ENCODE results near the gene WFDC10A. TPM values are rescaled to one million over a fixed set of nuclear protein-coding genes. Genes with fewer than 3 reads are reported as not detected.
"Not testable (repeated sequence)": the region's sequence is repeated elsewhere in the genome, so short reads cannot be mapped to it uniquely, and the experiment has no call there.

Gene WFDC10A
- total RNA-seq, 2 donors from 2014 or later = not detected

DNA sequence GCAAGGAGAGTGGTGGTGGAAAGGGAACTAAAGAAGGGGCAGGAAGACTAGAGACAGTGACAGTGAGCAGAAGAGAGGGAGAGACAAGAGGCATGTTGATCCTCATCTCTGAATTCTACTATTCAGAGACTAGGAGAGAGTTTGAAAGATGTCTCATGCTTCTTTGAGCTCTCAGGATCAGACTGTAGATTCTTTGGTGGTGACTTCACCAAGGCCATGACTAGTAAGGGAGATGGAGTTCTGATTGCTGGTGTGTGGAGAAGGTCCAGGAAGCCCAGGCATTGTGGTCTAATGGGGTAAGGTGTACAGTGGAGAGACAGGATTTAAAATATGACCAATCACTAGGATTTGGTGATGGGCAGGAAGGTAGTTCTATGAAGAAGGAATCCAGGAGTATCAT lies 832 bp downstream of the WFDC10A start:
- Histone ChIP-seq H3K36me3 (no peaks in the 10 kb centered on the region), H3K27ac (no peak overlapping the region), H3K9me3 (no peaks in the 10 kb centered on the region), H3K4me3 (no peak overlapping the region), H3K27me3 (replicated peaks; ENCODE audit: insufficient read depth) (no peaks in the 10 kb centered on the region), H3K4me1 (replicated peaks) (no peaks in the 10 kb centered on the region)
- TF ChIP-seq POLR2AphosphoS5 (IDR thresholded peaks at IDR 0.05) (no peak), POLR2A (IDR thresholded peaks at IDR 0.05) (no peak)
- TF ChIP-seq, protein P1, sequence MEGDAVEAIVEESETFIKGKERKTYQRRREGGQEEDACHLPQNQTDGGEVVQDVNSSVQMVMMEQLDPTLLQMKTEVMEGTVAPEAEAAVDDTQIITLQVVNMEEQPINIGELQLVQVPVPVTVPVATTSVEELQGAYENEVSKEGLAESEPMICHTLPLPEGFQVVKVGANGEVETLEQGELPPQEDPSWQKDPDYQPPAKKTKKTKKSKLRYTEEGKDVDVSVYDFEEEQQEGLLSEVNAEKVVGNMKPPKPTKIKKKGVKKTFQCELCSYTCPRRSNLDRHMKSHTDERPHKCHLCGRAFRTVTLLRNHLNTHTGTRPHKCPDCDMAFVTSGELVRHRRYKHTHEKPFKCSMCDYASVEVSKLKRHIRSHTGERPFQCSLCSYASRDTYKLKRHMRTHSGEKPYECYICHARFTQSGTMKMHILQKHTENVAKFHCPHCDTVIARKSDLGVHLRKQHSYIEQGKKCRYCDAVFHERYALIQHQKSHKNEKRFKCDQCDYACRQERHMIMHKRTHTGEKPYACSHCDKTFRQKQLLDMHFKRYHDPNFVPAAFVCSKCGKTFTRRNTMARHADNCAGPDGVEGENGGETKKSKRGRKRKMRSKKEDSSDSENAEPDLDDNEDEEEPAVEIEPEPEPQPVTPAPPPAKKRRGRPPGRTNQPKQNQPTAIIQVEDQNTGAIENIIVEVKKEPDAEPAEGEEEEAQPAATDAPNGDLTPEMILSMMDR (IDR thresholded peaks at IDR 0.05) = no peak
- intact Hi-C loops (cut with DNase I) = no loop called here
- no peak for DNase-seq (ENCODE audit: low spot score)

DNA sequence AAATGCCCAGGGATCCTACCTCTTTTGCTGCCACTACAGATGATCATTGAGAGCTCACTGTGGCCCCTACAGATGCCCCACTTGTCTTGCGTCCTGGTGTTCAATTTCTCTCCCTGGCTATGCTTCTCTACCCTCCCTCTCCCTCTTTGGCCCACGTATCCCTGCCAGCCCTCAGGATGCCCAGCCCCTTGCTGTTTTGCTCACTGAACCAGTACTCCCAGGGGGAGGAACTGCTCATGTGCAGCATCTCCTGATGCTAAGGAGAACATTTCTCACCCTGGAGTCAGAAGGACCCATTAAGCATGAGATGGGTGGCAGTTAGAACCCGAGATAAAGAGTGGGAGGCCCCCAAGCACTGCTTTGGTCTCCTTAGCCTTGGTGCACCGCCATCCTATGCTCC lies 1.6 kb downstream of the WFDC10A start, which contains the start of gene WFDC9:
TSS of gene WFDC9 (minus strand) at position 101 of the 400 bp plus-strand sequence. CDS start 21,103 bp downstream, outside the sequence.
- H3K36me3 ChIP-seq = no peaks in the 10 kb centered on the region
- no peak within 1 kb of the TSS for H3K27ac ChIP-seq
- no peaks in the 10 kb centered on the region for H3K27me3 ChIP-seq (replicated peaks; ENCODE audit: insufficient read depth)
- no peaks in the 10 kb centered on the region for H3K9me3 ChIP-seq
- no peak within 1 kb of the TSS for H3K4me3 ChIP-seq
- intact Hi-C loops (cut with DNase I) = no loop called here
- H3K4me1 ChIP-seq (replicated peaks) = no peaks in the 10 kb centered on the region
- WGBS = 72% methylated on average over 4 of the region's 4 CpGs
- no peak for DNase-seq (ENCODE audit: low spot score)
- no peak for TF ChIP-seq POLR2A (IDR thresholded peaks at IDR 0.05)
- TF ChIP-seq, protein P1 (IDR thresholded peaks at IDR 0.05) = no peak
- TF ChIP-seq POLR2AphosphoS5 (IDR thresholded peaks at IDR 0.05) = no peak

DNA sequence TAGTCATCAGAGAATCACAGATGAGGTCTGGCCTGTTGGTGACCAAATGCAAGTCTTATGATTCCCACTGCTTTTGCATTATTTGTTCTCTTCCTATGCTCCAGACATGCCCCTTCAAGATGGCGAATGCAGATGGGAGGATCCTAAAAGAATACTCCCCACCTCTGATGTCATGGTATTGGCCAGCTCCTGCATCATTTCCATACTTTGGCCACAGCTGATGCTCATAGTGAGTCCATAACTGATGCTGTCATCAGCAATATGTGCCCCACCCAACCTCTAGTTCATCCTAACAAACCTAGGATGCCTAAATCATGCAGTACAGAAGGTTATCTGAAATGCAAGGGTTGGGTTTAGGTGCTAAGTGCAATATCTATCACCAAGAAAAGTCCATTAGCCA lies 7.0 kb downstream of the WFDC10A start:
- intact Hi-C loops (cut with DNase I) = no loop called here
- no peak overlapping the region for H3K27ac ChIP-seq

DNA sequence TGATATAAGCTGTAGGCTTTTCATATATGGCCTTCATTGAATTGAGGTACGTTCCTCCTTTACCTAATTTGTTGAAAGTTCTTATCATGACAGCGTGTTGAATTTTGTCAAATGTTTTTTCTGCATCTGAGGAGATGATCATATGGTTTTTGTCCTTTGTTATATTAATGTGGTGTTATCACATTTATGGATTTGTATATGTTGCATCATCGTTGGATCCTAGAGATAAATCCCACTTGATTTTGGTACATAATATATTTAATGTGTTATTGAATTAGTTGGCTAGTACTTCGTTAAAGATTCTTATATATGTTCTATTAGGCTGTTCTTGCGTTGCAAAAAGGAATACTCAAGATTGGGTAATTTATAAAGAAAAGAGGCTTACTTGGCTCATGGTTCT lies 10.1 kb downstream of the WFDC10A start:
- no peaks in the 10 kb centered on the region for H3K27me3 ChIP-seq (replicated peaks; ENCODE audit: insufficient read depth)
- intact Hi-C loops (cut with DNase I) = no loop called here
- no peak overlapping the region for H3K4me3 ChIP-seq
- H3K27ac ChIP-seq = no peak overlapping the region
- no peaks in the 10 kb centered on the region for H3K9me3 ChIP-seq
- no peak for DNase-seq (ENCODE audit: low spot score)
- TF ChIP-seq POLR2A (IDR thresholded peaks at IDR 0.05) (no peak), POLR2AphosphoS5 (IDR thresholded peaks at IDR 0.05) (no peak)
- TF ChIP-seq, protein P1 (IDR thresholded peaks at IDR 0.05) = no peak
- WGBS = 91% methylated on average over 5 of the region's 5 CpGs
- H3K36me3 ChIP-seq = no peaks in the 10 kb centered on the region
- H3K4me1 ChIP-seq (replicated peaks) = no peaks in the 10 kb centered on the region

More for the DNA sequence above, 7.0 kb downstream of the WFDC10A start:
- no peak overlapping the region for H3K4me3 ChIP-seq
- no peak for TF ChIP-seq POLR2A (IDR thresholded peaks at IDR 0.05)
- no peak for TF ChIP-seq POLR2AphosphoS5 (IDR thresholded peaks at IDR 0.05)
- H3K27me3 ChIP-seq (replicated peaks; ENCODE audit: insufficient read depth) = no peaks in the 10 kb centered on the region
- H3K36me3 ChIP-seq = no peaks in the 10 kb centered on the region
- no peaks in the 10 kb centered on the region for H3K9me3 ChIP-seq
- 88% methylated on average over 1 of the region's 1 CpG for WGBS
- no peaks in the 10 kb centered on the region for H3K4me1 ChIP-seq (replicated peaks)
- DNase-seq (ENCODE audit: low spot score) = no peak

DNA sequence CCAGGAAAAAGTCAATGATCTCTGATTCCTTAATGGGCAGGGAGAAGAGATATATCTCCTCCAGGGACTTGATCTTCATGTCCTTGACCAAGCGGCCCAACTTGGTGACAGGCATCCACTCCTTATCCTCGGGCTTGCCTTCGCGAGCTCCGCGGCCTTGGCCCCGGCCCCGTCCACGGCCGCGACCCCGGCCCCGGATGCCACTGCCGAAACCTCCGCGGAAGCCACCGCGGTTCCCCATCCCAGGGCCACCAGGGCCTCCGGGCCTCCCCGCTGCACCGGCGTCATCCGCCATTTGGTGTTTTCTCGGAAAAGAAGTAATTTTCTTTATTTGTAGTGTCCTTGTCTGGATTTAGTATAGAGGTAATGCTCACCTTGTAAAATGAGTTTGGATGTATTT lies 11.5 kb downstream of the WFDC10A start:
- H3K27me3 ChIP-seq (replicated peaks; ENCODE audit: insufficient read depth); H3K4me1 ChIP-seq (replicated peaks); DNase-seq (ENCODE audit: low spot score); H3K4me3 ChIP-seq; H3K36me3 ChIP-seq; H3K27ac ChIP-seq; H3K9me3 ChIP-seq; intact Hi-C loops (cut with DNase I): not testable (repeated sequence)
- whole genome bisulfite sequencing = 97% methylated on average over 24 of the region's 24 CpGs

DNA sequence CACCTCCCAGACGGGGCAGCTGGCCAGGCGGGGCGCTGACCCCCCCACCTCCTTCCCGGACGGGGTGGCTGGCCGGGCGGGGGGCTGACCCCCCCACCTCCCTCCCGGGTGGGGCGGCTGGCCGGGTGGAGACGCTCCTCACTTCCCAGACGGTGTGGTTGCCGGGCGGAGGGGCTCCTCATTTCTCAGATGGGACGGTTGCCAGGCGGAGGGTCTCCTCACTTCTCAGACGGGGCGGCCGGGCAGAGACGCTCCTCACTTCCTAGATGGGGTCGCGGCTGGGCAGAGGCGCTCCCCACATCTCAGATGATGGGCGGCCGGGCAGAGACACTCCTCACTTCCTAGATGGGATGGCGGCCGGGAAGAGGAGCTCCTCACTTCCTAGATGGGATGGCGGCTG lies 16.3 kb downstream of the WFDC10A start:
- H3K27me3 ChIP-seq (replicated peaks; ENCODE audit: insufficient read depth); H3K36me3 ChIP-seq; intact Hi-C loops (cut with DNase I); H3K9me3 ChIP-seq; H3K27ac ChIP-seq; DNase-seq (ENCODE audit: low spot score); H3K4me3 ChIP-seq; H3K4me1 ChIP-seq (replicated peaks): not testable (repeated sequence)
- 92% methylated on average over 24 of the region's 28 CpGs for WGBS
